Motor neuron (in vitro differentiated cells): Measurements from ENCODE around the gene SLC35F4. TPM values are rescaled to one million over a fixed set of nuclear protein-coding genes. Genes with fewer than 3 reads are reported as not detected.
"Not testable (repeated sequence)": the region's sequence is repeated elsewhere in the genome, so short reads cannot be mapped to it uniquely, and the experiment has no call there.

Source experiments
- ATAC-seq, 8 experiments: fragments of 200-7000 bp; cut with Tn5 transposase; replicated peaks in 6 of 8; 2 replicates each; pipeline ENCODE4 v1.8.0; 2021; ENCODE audit warnings: mild to moderate bottlenecking in 8 of 8, moderate library complexity in 8 of 8
- H3K27ac ChIP-seq, 2 donors: fragments of 250-450 bp; sonication (Bioruptor Pico); 2 replicates each; pipeline ENCODE4 v1.9.0; 2021; ENCODE audit warnings: antibody characterized with exemption in 2 of 2, mild to moderate bottlenecking in 2 of 2, moderate library complexity in 1 of 2
- H3K4me1 ChIP-seq, 2 donors: fragments of 250-450 bp; sonication (Bioruptor Pico); replicated peaks in 1 of 2; 2 replicates each; pipeline ENCODE4 v1.6.1; 2021; ENCODE audit warnings: antibody characterized with exemption in 2 of 2, mild to moderate bottlenecking in 2 of 2, moderate library complexity in 1 of 2
- H3K4me3 ChIP-seq, 5 donors: fragments of 250-450 bp; sonication (Bioruptor Pico); 2 replicates each; pipeline ENCODE4 v1.9.0; 2021; ENCODE audit warnings: antibody characterized with exemption in 5 of 5, mild to moderate bottlenecking in 5 of 5, moderate library complexity in 4 of 5
- WGBS, 10 experiments: fragments of 450-650 bp; shearing (Covaris generic); methylation state at CpG; one replicate each; pipeline ENCODE4 v1.0.0; 2022; 5-methylcytosine and 5-hydroxymethylcytosine counted together
- in situ Hi-C, 9 experiments: fragments of 400-800 bp; cut with MboI; loops; one replicate each; pipeline ENCODE4 v1.15.0; 2021; ENCODE audit warnings: low sequenced_read_pairs in 9 of 9, low pct_unique_long_range_greater_than_20kb in 2 of 9; ENCODE audit not compliant: unreplicated experiment in 9 of 9
- total RNA-seq, 8 experiments: library from RNA; unstranded; fragments of 300-600 nt; gene quantifications; 2 replicates each; pipeline versions ENCODE4 v1.2.3 to v1.2.4, GENCODE V29; 2022

Gene SLC35F4
- total RNA-seq, 8 experiments from 2014 or later = 2.0 to 6.9 (median 4.7) TPM; not detected in 3

- Histone ChIP-seq H3K27ac (no peak overlapping the region), H3K4me1 (peaks cover 0 to 4% of the 10 kb centered on the region in 2 donors), H3K4me3 (no peak overlapping the region)
- WGBS, 10 experiments = 28 to 92% (median 64%) methylated on average over 1 to 3 of the region's 3 CpGs
- in situ Hi-C loops = loop anchor here in 1 of 9 experiments (10.0 kb wide), 1 partner anchor 176 kb away; no protein-coding TSS in a partner anchor
- no peak for ATAC-seq
Observed at GRCh38 chr14:57870686-57871457, 5.0 kb upstream of the SLC35F4 start.

- in situ Hi-C loops = loop anchor here in 1 of 9 experiments (10.0 kb wide), 1 partner anchor 175 kb away; no protein-coding TSS in a partner anchor
- Histone ChIP-seq H3K27ac (no peak overlapping the region), H3K4me3 (no peak overlapping the region), H3K4me1 (peaks cover 0 to 8% of the 10 kb centered on the region in 2 donors)
- ATAC-seq = no peak
Observed at GRCh38 chr14:57869617-57870016, 3.7 kb upstream of the SLC35F4 start.

- in situ Hi-C loops = no loop called here
- Histone ChIP-seq H3K4me1 (peaks cover 0 to 6% of the 10 kb centered on the region in 2 donors), H3K4me3 (peak overlapping the region; percentile 43 to 86 (median 62)), H3K27ac (peak overlapping the region in 1 of 2 donors; percentile 4)
- ATAC-seq = peak in 5 of 8 experiments; percentile 23 to 45 (median 30)
- 0 to 43% (median 21%) methylated on average over 1 to 10 of the region's 19 CpGs; no CpG with 5 or more reads in 2 of the 10 experiments for WGBS, 10 experiments
Observed at GRCh38 chr14:57866199-57866705, 360 bp upstream of the SLC35F4 start.

- no CpG with 5 or more reads among the region's 23 CpGs for WGBS, 10 experiments
- in situ Hi-C loops = no loop called here
- ATAC-seq = no peak
- no peak overlapping the region for H3K27ac ChIP-seq
- peak overlapping the region; percentile 43 to 86 (median 62) for H3K4me3 ChIP-seq
- peaks cover 0 to 6% of the 10 kb centered on the region in 2 donors for H3K4me1 ChIP-seq
Observed at GRCh38 chr14:57865066-57865402, 858 bp downstream of the SLC35F4 start.

GRCh38 chr14:57864659-57865058, 1.2 kb downstream of the SLC35F4 start:
- peak in 3 of 8 experiments; percentile 3 to 18 (median 8) for ATAC-seq
- 17 to 100% (median 39%) methylated on average over 1 to 9 of the region's 20 CpGs for WGBS, 10 experiments
- Histone ChIP-seq H3K4me3 (peak overlapping the region; percentile 43 to 86 (median 62)), H3K4me1 (peaks cover 0 to 6% of the 10 kb centered on the region in 2 donors), H3K27ac (no peak overlapping the region)
- in situ Hi-C loops = no loop called here

- no peak for ATAC-seq
- no peak overlapping the region for H3K27ac ChIP-seq
- in situ Hi-C loops = no loop called here
- peak overlapping the region in 1 of 5 donors; percentile 7 for H3K4me3 ChIP-seq
- H3K4me1 ChIP-seq = peaks cover 0 to 6% of the 10 kb centered on the region in 2 donors
- 0 to 83% (median 50%) methylated on average over 1 to 3 of the region's 3 CpGs; no CpG with 5 or more reads in 3 of the 10 experiments for WGBS, 10 experiments
Observed at GRCh38 chr14:57863471-57863870, 2.4 kb downstream of the SLC35F4 start.

GRCh38 chr14:57855666-57856065, 10.2 kb downstream of the SLC35F4 start:
- WGBS, 10 experiments = 0 to 100% (median 81%) methylated on average over 1 to 2 of the region's 2 CpGs; no CpG with 5 or more reads in 4 of the 10 experiments
- H3K4me1 ChIP-seq, H3K4me3 ChIP-seq, H3K27ac ChIP-seq, in situ Hi-C loops, ATAC-seq: not testable (repeated sequence)

- no peak overlapping the region for H3K27ac ChIP-seq
- in situ Hi-C loops = no loop called here
- no peaks in the 10 kb centered on the region for H3K4me1 ChIP-seq
- H3K4me3 ChIP-seq = no peak overlapping the region
- ATAC-seq = no peak
- WGBS, 10 experiments = 20 to 100% (median 72%) methylated on average over 1 to 2 of the region's 2 CpGs
Observed at GRCh38 chr14:57854571-57854970, 11.3 kb downstream of the SLC35F4 start.

- no peak for ATAC-seq
- Histone ChIP-seq H3K4me1 (no peaks in the 10 kb centered on the region), H3K27ac (no peak overlapping the region), H3K4me3 (no peak overlapping the region)
- in situ Hi-C loops = no loop called here
Observed at GRCh38 chr14:57851354-57851753, 14.5 kb downstream of the SLC35F4 start.

GRCh38 chr14:57848786-57849185, 17.1 kb downstream of the SLC35F4 start:
- Histone ChIP-seq H3K4me3 (no peak overlapping the region), H3K27ac (no peak overlapping the region), H3K4me1 (no peaks in the 10 kb centered on the region)
- ATAC-seq = no peak
- WGBS, 10 experiments = 8 to 100% (median 85%) methylated on average over 1 to 3 of the region's 3 CpGs; no CpG with 5 or more reads in 2 of the 10 experiments
- in situ Hi-C loops = no loop called here

- no peak overlapping the region for H3K27ac ChIP-seq
- WGBS, 10 experiments = 0 to 96% (median 84%) methylated on average over 2 to 4 of the region's 4 CpGs; no CpG with 5 or more reads in 2 of the 10 experiments
Observed at GRCh38 chr14:57848353-57848752, 17.5 kb downstream of the SLC35F4 start.

GRCh38 chr14:57847706-57848105, 18.2 kb downstream of the SLC35F4 start:
- 0 to 100% (median 89%) methylated on average over 1 to 2 of the region's 2 CpGs; no CpG with 5 or more reads in 1 of the 10 experiments for WGBS, 10 experiments
- ATAC-seq = no peak
- Histone ChIP-seq H3K27ac (no peak overlapping the region), H3K4me3 (no peak overlapping the region), H3K4me1 (no peaks in the 10 kb centered on the region)
- in situ Hi-C loops = no loop called here

More at GRCh38 chr14:57848353-57848752, 17.5 kb downstream of the SLC35F4 start:
- Histone ChIP-seq H3K4me1 (no peaks in the 10 kb centered on the region), H3K4me3 (no peak overlapping the region)
- ATAC-seq = no peak
- in situ Hi-C loops = no loop called here

- no peak for ATAC-seq
- in situ Hi-C loops = no loop called here
- H3K4me1 ChIP-seq = no peaks in the 10 kb centered on the region
- no peak overlapping the region for H3K27ac ChIP-seq
- H3K4me3 ChIP-seq = no peak overlapping the region
Observed at GRCh38 chr14:57847096-57847495, 18.8 kb downstream of the SLC35F4 start.
